Tibial nerve (tissue), 4 donors: ENCODE data around the gene ANKRD34C.

ENCODE experiments used
- CTCF ChIP-seq, 5 experiments: fragments of 200-600 bp in 3 of 5; fragments of 450-650 bp in 2 of 5; sonication (generic) in 3 of 5; IDR thresholded peaks; one replicate each; pipeline ENCODE4 v1.5.1; 2016 to 2019; ENCODE audit warnings: antibody characterized with exemption in 5 of 5, mild to moderate bottlenecking in 3 of 5, moderate library complexity in 2 of 5
- EP300 ChIP-seq, 2 donors: sonication (generic); formaldehyde crosslinking; IDR thresholded peaks; one replicate each; pipeline ENCODE4 v1.6.1; 2017; ENCODE audit warnings: antibody characterized with exemption in 2 of 2, mild to moderate bottlenecking in 1 of 2
- POLR2A ChIP-seq, 2 donors: fragments of 450-650 bp; IDR thresholded peaks; one replicate each; pipeline ENCODE4 v1.6.1; 2017; ENCODE audit warnings: antibody characterized with exemption in 2 of 2, mild to moderate bottlenecking in 2 of 2, moderate library complexity in 2 of 2

- TF ChIP-seq CTCF (IDR thresholded peaks at IDR 0.05) (no peak), EP300 (IDR thresholded peaks at IDR 0.05) (no peak), POLR2A (IDR thresholded peaks at IDR 0.05) (no peak)
These were observed 31.7 kb downstream of the ANKRD34C start for GRCh38 chr15:79314186-79314585.
